ENCODE data around the gene PIK3C2G.

The PIK3C2G gene

GRCh38 chr12:18355429-18355828 lies 94.1 kb downstream of the PIK3C2G start:
- no peak for DNase-seq

DNA sequence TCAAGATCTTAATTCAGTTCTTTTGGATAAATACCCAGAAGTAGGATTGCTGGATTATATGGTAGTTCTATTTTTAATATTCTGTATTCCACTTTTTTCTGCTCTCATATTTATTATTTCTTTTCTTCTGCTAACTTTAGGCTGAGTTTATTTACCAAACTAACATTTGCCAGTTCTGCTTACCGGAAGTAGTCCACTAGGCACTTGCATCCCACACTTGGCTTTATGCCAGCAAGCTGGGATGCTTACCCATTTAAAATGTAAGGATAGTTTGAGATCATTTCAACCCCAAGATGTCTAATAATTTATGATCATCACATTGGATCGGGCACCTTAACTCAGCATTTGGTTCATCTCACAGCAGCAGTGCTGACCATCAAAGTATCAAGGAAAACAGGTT lies 96.8 kb downstream of the PIK3C2G start:
- no peak for DNase-seq

GRCh38 chr12:18358930-18359329 lies 97.6 kb downstream of the PIK3C2G start:
- DNase-seq: no peak

GRCh38 chr12:18361433-18361832 lies 100.1 kb downstream of the PIK3C2G start:
- DNase-seq: no peak

- no peak for DNase-seq
Observed at GRCh38 chr12:18363321-18363720, 102.0 kb downstream of the PIK3C2G start.

- no peak for DNase-seq
Observed at GRCh38 chr12:18368594-18368993, 107.3 kb downstream of the PIK3C2G start.

DNA sequence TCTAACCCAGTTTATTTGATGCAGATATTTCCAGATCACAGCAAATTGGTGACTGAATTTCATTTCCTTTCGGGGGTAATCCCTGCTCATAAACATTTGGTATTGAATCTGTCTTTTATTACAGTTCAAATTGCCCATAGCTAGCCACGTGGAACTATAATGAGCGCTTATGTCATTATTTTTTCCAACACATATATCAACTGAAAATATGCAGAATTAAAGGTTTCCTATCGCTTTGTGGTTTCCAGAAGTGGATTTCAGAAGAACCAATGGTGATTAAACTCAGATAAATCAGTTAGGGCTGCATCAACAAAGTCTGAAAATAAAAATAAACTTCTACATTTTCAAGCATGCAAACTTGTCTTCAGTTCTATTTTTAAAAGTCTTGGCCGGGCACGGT lies 111.9 kb downstream of the PIK3C2G start:
- DNase-seq: no peak

- no peak for DNase-seq
Observed at GRCh38 chr12:18375131-18375530, 113.8 kb downstream of the PIK3C2G start.

DNA sequence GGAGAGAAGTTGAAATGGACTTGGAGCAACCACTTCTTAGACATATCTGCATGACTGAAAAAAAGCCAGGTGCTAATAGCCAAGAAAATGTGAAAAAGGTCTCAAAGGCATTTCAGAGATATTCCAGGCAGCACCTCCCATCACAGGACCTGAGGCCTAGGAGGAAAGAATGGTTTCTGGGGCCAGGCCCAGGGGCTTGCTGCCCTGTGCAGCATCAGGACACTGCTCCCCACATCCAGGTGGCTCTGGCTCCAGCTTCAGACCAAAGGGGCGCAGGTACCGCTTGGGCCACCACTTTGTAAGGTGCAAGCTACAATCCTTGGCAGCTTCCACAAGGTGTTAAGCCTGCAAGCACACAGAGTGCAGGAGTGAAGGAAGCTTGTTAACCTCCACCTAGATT lies 114.3 kb downstream of the PIK3C2G start:
- DNase-seq: no peak

GRCh38 chr12:18382236-18382885 lies 121.0 kb downstream of the PIK3C2G start:
- DNase-seq: no peak

- DNase-seq: no peak
Observed at GRCh38 chr12:18383203-18383602, 121.9 kb downstream of the PIK3C2G start.

- no peak for DNase-seq
Observed at GRCh38 chr12:18387706-18388105, 126.4 kb downstream of the PIK3C2G start.

DNA sequence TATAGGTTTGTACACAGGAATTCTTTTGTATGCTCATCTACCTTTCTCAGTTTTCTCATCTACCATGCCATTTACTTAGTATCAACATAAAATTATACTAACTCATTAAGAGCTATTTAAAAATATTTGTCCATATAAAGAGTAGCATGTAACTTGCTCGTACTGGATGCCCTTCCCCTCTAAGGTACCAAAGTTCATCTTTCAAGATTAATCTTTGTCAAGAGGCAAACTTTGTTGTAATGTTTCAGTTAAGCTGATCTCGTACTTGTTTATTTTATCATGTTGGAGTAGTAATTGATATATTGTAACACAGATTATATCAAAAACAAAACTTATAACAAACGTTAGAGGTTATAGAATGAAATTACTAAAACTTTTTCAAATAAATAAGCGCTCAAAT lies 128.5 kb downstream of the PIK3C2G start:
- DNase-seq: no peak

- no peak for DNase-seq
Observed at GRCh38 chr12:18391151-18391550, 129.8 kb downstream of the PIK3C2G start.

DNA sequence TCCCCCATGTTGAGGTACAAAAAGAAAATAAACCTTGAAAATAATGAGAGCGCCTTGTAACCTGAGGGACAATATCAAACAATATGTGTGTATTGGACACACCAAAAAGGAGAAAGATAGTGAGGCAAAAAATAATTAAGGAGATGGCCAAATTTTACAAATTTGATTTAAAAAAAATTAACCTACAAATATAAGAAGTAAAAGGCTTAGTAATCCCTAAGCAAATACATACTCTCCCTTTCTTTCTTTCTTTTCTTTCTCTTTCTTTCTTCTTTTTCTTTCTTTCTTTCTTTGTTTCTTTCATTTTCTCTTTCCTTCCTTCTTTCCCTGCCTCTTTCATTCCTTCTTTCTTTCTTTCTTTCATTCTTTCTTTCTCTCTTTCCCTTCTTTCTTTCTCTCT lies 133.4 kb downstream of the PIK3C2G start:
- no peak for DNase-seq

- no peak for DNase-seq
Observed at GRCh38 chr12:18400186-18400585, 138.9 kb downstream of the PIK3C2G start.

GRCh38 chr12:18402872-18403611 lies 141.7 kb downstream of the PIK3C2G start:
- DNase-seq: no peak

- no peak for DNase-seq
Observed at GRCh38 chr12:18411453-18411852, 150.1 kb downstream of the PIK3C2G start.

- DNase-seq: no peak
Observed at GRCh38 chr12:18414671-18415070, 153.4 kb downstream of the PIK3C2G start.

- no peak for DNase-seq
Observed at GRCh38 chr12:18415227-18415626, 153.9 kb downstream of the PIK3C2G start.

DNA sequence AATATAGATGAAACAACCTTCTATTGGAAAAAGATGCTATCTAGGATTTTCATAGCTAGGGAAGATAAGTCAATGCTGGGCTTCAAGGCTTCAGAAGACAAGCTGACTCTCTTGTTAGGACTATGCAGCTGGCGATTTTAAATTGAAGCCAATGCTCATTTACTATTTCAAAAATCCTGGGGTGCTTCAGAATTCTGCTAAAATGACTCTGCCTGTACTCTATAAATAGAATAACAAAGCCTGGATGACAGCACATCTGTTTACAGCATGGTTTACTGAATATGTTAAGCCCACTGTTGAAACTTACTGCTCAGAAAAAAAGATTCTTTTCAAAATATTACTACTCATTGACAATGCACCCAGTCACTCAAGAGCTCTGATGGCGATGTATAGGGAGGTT lies 155.1 kb downstream of the PIK3C2G start:
- DNase-seq: no peak

DNA sequence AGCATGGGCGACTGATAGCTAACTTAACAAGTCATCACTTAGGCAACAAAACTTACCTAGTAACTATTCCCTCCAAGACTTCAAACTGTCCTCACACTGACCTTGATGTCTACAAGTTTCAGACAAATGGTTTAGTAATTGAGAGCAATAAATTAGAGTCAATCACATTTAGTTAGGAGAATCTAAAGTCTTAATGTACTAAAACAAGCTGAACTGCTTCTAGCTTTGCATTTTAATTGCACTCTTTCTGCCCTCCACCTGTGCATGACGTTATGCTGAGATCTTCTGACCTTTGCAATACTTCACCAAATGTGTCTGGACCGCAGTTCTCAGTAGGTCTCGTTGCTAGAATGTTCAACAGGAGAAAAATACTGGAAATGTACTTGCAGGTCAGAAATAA lies 158.0 kb downstream of the PIK3C2G start:
- DNase-seq: no peak

DNA sequence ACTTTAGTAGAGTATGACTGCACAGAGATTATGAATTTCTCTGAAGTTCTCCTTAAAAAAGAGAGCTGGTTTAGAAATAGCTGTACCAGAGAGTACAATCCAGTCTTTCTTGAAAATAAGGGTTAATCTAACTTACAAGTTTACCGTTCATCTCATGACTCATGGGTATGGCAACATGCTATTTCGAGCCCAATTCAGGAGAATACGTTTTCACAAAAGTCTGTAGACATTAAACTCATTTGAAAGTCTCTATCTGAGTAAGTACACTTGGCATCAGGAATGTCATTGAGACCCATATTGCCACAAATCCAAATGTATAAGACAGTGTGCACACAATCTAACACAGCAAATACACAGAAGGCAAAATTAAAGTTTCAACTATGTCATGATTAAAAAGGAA lies 160.5 kb downstream of the PIK3C2G start:
- no peak for DNase-seq

- no peak for DNase-seq
Observed at GRCh38 chr12:18422871-18423270, 161.6 kb downstream of the PIK3C2G start.

GRCh38 chr12:18424857-18425256 lies 163.5 kb downstream of the PIK3C2G start:
- DNase-seq: no peak

Measured in NCI-H69 (cell line).